ENCODE data around the gene SPATS1. TPM values are rescaled to one million over a fixed set of nuclear protein-coding genes. Genes with fewer than 3 reads are reported as not detected.

Gene SPATS1
- polyA plus RNA-seq, 3 donors: not detected

GRCh38 chr6:44363377-44363926, 21.0 kb downstream of the SPATS1 start:
- 100% methylated on average over 2 of the region's 3 CpGs for WGBS (ENCODE audit: insufficient coverage)
- H3K27me3 ChIP-seq (ENCODE audit: control insufficient read depth in 2 of 2, insufficient read depth in 2 of 2, low read length in 2 of 2): peaks cover 0 to 2% of the 10 kb centered on the region in 2 donors
- Mint-ChIP-seq H3K36me3 (no peaks in the 10 kb centered on the region), H3K27me3 (ENCODE audit: low read depth in 3 of 3) (peaks cover 0 to 5% (median 2%) of the 10 kb centered on the region in 3 donors), H3K27ac (no peak overlapping the region), H3K4me1 (peaks cover 3% of the 10 kb centered on the region), H3K9me3 (no peaks in the 10 kb centered on the region), H3K4me3 (no peak overlapping the region)
- no peak overlapping the region for H3K4me3 ChIP-seq (replicated peaks in 1 of 3; ENCODE audit: low read depth in 2 of 3, low read length in 3 of 3)
- no peak for DNase-seq
- no peaks in the 10 kb centered on the region for H3K36me3 ChIP-seq (replicated peaks in 1 of 2; ENCODE audit: control insufficient read depth in 1 of 2, insufficient read depth in 2 of 2, low read length in 2 of 2)
- no peak overlapping the region for H3K4me2 ChIP-seq (replicated peaks; ENCODE audit: extremely low read depth, low read length, poor library complexity, severe bottlenecking)
- H3K27ac ChIP-seq (ENCODE audit: low read depth in 1 of 2, low read length in 2 of 2): no peak overlapping the region
- no peak for TF ChIP-seq CTCF (IDR thresholded peaks at IDR 0.05)
- H3K4me1 ChIP-seq (ENCODE audit: control insufficient read depth in 1 of 2, insufficient read depth in 2 of 2, low read length in 2 of 2): no peaks in the 10 kb centered on the region
- no peak overlapping the region for H3K9ac ChIP-seq (ENCODE audit: insufficient read depth, low read length, poor library complexity, severe bottlenecking)
- intact Hi-C loops (cut with micrococcal nuclease): no loop called here
- no peaks in the 10 kb centered on the region for H3K9me3 ChIP-seq (replicated peaks in 1 of 2; ENCODE audit: control insufficient read depth in 1 of 2, insufficient read depth in 1 of 2, low read length in 2 of 2)
- no peak overlapping the region for H2AFZ ChIP-seq (ENCODE audit: insufficient read depth, low read depth, low read length, poor library complexity, severe bottlenecking)
- no peaks in the 10 kb centered on the region for H4K20me1 ChIP-seq (ENCODE audit: insufficient read depth, low read length)
- H3K79me2 ChIP-seq (ENCODE audit: insufficient read depth, low read length): no peaks in the 10 kb centered on the region

- peaks cover 0 to 7% (median 2%) of the 10 kb centered on the region in 3 donors for H3K27me3 Mint-ChIP-seq (ENCODE audit: low read depth in 3 of 3)
Measured at GRCh38 chr6:44366781-44367180, 24.3 kb downstream of the SPATS1 start.

More at GRCh38 chr6:44366781-44367180, 24.3 kb downstream of the SPATS1 start:
- no peak overlapping the region for H3K4me3 ChIP-seq (replicated peaks in 1 of 3; ENCODE audit: low read depth in 2 of 3, low read length in 3 of 3)
- H3K36me3 ChIP-seq (replicated peaks in 1 of 2; ENCODE audit: control insufficient read depth in 1 of 2, insufficient read depth in 2 of 2, low read length in 2 of 2): no peaks in the 10 kb centered on the region
- H3K4me1 ChIP-seq (ENCODE audit: control insufficient read depth in 1 of 2, insufficient read depth in 2 of 2, low read length in 2 of 2): no peaks in the 10 kb centered on the region
- H4K20me1 ChIP-seq (ENCODE audit: insufficient read depth, low read length): no peaks in the 10 kb centered on the region
- DNase-seq: no peak
- H3K4me2 ChIP-seq (replicated peaks; ENCODE audit: extremely low read depth, low read length, poor library complexity, severe bottlenecking): no peak overlapping the region
- no peaks in the 10 kb centered on the region for H3K79me2 ChIP-seq (ENCODE audit: insufficient read depth, low read length)
- no CpG with 5 or more reads among the region's 3 CpGs for WGBS (ENCODE audit: insufficient coverage)
- intact Hi-C loops (cut with micrococcal nuclease): no loop called here
- no peak overlapping the region for H2AFZ ChIP-seq (ENCODE audit: insufficient read depth, low read depth, low read length, poor library complexity, severe bottlenecking)
- TF ChIP-seq CTCF (IDR thresholded peaks at IDR 0.05): no peak
- Mint-ChIP-seq H3K4me3 (no peak overlapping the region), H3K9me3 (no peaks in the 10 kb centered on the region), H3K36me3 (no peaks in the 10 kb centered on the region), H3K27ac (no peak overlapping the region), H3K4me1 (peaks cover 3% of the 10 kb centered on the region)
- no peaks in the 10 kb centered on the region for H3K9me3 ChIP-seq (replicated peaks in 1 of 2; ENCODE audit: control insufficient read depth in 1 of 2, insufficient read depth in 1 of 2, low read length in 2 of 2)
- H3K9ac ChIP-seq (ENCODE audit: insufficient read depth, low read length, poor library complexity, severe bottlenecking): no peak overlapping the region
- H3K27me3 ChIP-seq (ENCODE audit: control insufficient read depth in 2 of 2, insufficient read depth in 2 of 2, low read length in 2 of 2): peaks cover 0 to 2% of the 10 kb centered on the region in 2 donors
- no peak overlapping the region for H3K27ac ChIP-seq (ENCODE audit: low read depth in 1 of 2, low read length in 2 of 2)

All from CD14-positive monocyte (primary cell).